Activated CD8-positive, alpha-beta memory T cell treated with anti-CD3 and anti-CD28 coated beads for 24 hours (primary cell): ENCODE data around the gene ZNF441.
"Not testable (repeated sequence)": the region's sequence is repeated elsewhere in the genome, so short reads cannot be mapped to it uniquely, and the experiment has no call there.

Source experiments
- DNase-seq: peaks from one replicate; pipeline ENCODE4 v3.0.0-alpha.2; 2020

The ZNF441 gene

DNA sequence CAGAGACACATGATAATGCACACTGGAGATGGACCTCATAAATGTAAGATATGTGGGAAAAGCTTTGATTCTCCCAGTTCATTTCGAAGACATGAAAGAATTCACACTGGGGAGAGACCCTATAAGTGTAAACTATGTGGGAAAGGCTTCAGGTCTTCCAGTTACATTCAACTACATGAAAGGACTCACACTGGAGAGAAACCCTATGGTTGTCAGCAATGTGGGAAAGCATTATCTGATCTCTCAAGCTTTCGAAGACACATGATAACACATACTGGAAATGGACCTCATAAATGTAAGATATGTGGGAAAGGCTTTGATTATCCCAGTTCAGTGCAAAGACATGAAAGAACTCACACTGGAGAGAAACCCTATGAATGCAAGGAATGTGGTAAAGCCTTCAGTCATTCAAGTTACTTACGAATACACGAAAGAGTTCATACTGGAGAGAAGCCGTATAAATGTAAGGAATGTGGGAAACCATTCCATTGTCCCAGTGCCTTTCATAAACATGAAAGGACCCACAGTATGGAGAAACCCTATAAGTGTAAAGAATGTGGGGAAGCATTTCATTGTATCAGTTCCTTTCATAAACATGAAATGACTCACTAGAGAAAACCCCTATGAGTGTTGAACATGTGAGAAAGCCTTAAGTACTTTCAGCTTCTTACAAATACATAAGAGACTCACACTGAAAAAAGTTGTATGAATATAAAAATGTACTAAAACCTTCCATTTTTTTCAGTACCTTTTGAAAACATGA, 14.7 kb downstream of the ZNF441 start:
- DNase-seq, result no peak

DNA sequence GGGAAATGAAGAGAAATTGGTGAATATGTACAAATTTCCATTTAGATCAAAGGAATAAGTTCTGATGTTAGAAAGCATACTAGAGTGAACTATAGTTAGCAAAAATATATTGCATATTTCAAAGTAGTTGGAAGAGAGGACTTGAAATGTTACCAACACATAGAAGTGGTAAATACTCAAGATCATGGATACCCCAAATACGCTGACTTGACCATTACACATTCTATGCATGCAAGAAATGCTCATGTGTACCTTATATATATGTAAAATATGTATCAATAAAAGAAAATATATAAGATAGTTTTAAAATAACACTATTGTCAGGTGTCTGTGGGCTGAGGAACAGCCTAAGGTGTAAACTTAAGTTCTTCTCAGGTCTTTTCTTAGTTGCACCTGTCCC, 17.0 kb downstream of the ZNF441 start:
- no peak for DNase-seq

DNA sequence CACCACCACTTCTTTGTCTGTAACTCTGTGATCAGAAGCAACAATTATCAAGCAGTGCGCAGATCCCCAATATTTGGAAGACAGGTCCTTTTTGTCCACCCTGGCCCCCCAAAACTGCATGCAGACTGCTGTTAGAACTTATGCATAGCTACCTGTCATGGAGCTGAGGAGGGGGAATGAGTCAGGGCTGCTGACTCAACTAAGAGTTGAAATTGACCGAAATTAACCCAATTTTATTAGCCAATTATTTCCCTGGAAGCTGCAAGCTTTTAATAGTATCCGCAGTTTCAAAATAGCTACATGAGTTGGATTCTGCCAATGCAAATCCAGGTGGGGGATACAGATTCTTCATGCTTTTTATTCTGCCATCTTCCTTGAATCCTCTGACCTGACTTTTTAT, 17.6 kb downstream of the ZNF441 start:
- no peak for DNase-seq

DNA sequence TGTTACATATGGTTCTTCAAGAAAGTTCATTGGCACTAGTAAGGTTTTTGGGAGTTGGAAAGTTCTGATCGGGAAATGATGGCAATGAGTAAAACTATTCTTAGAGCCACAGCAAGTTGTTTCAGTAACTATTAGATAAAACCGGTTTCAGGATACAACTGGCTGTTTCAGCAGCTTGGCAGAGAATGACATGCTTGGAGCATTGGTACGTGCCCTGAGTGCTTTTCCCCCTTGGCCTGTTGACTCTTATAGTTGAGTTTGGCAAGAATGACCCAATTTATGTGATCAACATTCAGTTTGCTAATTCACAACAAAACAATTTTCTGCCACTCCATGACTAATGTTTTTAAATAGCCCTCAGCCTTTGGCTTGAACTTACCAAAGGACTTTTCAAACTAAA, 20.7 kb downstream of the ZNF441 start:
- DNase-seq, result no peak

GRCh38 chr19:11792942-11793341, 26.1 kb downstream of the ZNF441 start:
- DNase-seq, result no peak

DNA sequence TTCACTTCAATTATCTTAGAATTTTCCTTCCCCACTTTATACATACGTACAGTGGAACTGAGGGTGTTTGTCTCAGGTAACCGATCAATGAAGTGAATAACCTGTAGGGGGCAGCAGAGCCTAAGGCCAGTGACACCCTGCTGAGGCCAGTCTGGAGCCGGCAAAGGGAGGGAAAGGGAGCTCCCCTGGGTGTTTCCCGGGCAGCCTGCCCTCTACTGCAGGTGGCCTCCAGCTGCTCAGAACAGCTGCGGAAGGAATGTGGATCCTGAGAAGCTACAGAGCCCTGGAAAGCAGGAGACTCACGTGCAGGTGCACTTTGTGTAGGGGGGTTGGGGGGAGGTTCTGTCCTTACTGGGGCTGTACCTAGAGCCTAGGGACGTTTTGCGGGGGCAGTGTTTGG, 30.7 kb downstream of the ZNF441 start:
- DNase-seq, result peak; percentile 87

DNA sequence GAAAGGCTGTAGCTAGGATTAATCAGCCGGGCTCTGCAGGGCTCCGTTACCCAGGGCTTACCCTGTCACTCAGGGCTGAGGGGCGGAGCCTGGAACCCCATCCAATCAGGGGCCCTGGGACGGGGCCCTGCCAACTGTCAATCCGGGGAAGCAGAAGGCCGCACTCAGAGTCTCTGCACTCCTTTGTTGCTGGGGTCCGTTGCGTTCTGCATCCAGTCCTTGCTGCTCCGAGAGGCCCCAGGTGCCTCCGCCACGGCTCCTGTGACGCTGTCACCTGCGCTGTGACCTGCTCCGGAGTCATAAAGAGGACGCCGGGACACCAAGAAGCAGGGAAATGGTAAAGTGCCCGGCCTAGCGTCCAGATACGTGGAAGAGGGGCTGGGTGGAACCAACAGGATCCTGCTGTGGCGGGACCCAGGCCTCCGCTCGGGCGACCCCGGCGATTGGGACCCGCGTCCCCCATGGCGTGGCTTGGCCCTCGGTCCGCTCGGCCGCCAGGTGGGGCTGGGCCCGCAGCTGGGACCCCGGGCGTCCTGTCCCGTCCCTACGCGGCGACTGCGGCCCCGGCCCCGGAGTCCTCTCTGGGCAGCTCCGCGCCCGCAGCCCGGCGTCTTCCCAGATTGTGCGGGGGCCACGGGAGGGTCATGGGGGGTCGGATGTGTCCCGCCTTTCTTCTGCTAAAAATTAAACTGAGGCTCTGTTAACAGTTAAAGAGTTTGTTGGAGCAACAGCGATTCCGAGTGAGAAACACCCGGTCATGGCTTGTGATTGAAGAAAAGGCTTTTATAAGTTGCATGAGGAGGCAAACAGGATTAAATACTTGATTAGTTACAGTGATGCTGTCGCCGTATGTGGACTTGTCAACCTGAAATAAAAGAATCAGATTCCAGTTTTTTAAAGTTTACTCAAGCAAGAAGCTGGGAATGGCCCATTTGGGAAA, 31.9 kb downstream of the ZNF441 start, which contains the start of gene ZNF491:
TSS of gene ZNF491 (plus strand) at position 133 of the 940 bp plus-strand sequence. CDS start 7,431 bp downstream, outside the sequence.
- peak; percentile 90 for DNase-seq

DNA sequence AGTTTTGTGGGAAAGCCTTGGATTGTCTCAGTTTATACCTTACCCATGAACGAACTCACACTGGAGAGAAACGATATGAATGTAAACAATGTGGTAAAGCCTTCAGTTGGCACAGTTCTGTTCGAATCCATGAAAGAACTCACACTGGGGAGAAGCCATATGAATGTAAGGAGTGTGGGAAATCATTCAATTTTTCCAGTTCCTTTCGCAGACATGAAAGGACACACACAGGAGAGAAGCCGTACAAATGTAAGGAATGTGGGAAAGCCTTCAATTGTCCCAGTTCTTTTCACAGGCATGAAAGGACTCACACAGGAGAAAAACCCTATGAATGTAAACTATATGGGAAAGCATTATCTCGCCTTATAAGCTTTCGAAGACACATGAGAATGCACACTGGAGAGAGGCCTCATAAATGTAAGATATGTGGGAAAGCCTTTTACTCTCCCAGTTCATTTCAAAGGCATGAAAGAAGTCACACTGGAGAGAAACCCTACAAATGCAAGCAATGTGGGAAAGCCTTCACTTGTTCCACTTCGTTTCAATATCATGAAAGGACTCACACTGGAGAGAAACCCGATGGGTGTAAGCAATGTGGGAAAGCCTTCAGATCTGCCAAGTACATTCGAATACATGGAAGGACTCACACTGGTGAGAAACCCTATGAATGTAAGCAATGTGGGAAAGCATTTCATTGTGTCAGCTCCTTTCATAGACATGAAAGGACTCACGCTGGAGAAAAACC, 39.7 kb downstream of the ZNF441 start:
- no peak for DNase-seq

DNA sequence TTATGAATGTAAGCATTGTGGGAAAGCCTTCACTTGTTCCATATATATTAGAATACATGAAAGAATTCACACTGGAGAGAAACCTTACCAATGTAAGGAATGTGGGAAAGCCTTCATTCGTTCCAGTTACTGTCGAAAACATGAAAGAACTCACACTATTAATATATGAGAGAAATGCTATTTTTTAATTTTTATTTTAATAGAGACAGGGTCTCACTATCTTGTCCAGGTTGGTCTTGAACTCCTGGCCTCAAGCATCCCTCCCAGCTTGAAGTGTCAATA, 40.2 kb downstream of the ZNF441 start:
- DNase-seq, result no peak

DNA sequence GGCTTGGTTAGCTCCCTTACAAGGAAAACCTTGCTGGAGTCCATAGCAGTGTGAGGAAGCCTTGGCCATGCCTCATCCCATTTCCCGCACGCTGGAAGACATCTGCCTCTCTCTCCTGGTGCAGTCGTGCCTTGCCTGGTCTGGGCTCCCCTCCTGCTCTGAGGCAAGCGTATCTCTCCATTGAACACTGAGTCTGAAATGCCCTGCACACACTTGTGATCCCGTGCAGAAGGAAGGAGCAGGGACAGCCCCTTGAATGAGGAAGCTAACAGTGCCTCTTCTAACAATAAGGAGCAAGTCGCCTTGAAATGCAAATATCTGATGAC, 46.9 kb downstream of the ZNF441 start:
- DNase-seq, result no peak

DNA sequence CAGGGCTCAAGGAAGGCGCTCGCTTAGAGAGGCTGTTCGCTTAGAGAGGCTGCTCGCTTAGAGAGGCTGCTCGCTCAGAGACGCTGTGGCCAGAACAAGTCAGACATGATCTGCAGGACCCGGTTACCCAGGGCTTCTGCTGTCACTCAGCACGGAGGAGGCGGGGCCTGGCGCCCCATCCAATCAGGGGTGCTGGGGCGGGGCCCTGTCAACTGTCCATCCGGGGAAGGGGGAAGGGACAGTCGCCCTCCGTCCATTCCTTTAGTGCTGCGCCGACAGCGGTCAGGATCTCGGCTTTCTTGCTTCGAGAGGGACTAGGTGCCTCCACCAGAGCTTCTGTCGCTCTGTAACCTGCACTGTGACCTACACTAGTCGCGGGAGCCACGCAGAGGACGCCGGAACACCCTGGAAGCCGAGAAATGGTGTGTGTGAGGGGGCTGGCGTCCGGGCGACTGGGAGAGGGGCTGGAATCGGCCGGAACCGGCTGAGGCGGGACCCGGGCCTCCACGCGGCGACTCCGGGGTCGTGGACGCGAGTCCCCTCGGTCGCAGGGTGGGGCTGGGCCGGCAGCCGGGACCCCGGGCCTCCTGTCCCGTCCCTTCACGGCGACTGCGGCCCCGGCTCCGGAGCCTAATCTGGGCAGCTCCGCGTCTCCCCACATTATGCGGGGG, 47.4 kb downstream of the ZNF441 start, which contains the start of gene ZNF440:
TSS of gene ZNF440 (plus strand) at position 245 of the 671 bp plus-strand sequence. CDS start at position 420, 175 bp downstream.
- peak; percentile 95 for DNase-seq

GRCh38 chr19:11814700-11815035, 47.9 kb downstream of the ZNF441 start:
- DNase-seq, result no peak

DNA sequence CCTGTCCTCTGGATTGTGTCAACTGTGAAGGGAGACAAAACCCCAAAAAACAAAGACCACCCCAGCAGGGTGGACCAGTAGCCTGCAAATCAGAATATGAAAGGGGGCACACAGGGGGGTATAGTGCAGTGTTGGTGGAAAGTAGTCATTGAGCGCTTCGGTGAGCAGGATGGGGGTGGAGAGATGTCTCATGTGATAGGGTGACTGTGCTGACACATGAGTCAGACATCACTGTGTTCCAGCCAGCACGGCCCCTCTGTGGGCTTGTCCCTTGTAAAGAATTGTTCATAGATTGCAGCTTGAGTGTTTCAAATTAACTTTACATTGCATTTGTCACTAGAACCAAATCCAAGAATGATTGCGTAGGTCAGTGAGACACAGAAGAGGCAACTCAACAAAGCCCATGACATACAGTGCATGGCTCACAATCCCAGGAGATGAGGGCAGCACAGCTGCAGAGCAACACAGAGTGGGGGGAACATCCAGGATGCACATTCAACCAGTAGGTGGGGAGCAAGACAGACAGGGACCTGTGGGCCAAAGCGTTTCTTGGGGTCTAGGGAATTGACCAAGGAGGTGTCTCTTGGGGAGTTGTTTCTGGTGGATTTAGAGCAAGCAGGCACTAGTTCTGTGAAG, 54.8 kb downstream of the ZNF441 start:
- no peak for DNase-seq

DNA sequence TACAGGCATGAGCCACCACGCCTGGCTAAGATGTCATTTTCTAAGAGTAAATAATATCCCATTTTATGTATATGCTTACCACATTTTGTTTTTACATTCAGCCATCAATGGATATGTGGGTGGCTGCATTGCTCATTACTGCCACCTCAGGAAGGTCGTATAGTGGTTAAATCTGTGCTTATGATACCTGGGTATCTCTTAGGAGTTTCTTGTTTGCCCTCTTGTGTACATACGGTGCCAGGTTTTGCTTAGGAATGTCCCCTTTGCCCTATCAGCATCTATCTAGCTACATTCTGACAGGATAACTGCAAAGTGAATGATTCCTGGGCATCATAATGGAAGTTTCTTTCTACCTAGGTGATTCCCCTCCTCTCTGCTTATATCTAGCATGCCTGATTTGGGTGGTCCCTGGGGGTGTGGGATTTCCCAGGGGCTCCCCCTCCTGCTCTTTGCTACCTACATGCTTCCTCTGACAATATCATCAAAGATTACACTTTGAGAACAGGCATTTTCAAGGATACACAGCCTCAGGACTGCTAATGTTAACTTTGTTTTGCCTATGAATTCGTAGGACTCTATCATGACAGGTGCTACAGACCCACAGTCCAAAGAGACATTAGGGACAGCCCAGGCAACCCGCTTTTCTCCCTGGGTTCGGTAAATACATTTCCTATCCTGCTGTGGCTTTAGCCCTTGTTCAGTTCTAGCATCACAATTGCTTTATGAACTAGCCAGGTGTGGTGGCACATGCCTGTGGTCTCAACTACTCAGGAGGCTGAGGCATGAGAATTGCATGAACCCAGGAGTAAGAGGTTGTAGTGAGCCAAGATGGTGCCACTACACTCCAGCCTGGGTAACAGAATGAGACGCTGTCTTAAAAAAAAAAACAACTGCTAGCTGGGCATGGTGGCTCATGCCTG, 62.4 kb downstream of the ZNF441 start:
- DNase-seq, result not testable (repeated sequence)

- DNase-seq, result no peak
These were observed 65.6 kb downstream of the ZNF441 start for GRCh38 chr19:11832253-11832912.

GRCh38 chr19:11833541-11833940, 66.7 kb downstream of the ZNF441 start:
- no peak for DNase-seq
